Activated CD4-positive, alpha-beta T cell treated with anti-CD3 and anti-CD28 coated beads for 36 hours (primary cell): ENCODE data around the gene TMEM89. TPM values are rescaled to one million over a fixed set of nuclear protein-coding genes. Genes with fewer than 3 reads are reported as not detected.

Experiments
- ATAC-seq: fragments of 200-7000 bp; cut with Tn5 transposase; one replicate; pipeline ENCODE4 v1.10.0; 2021; ENCODE audit warnings: mild to moderate bottlenecking, moderate library complexity
- CTCF ChIA-PET: fragments of 350-600 bp; sonication (Branson Sonifier 250); formaldehyde crosslinking; loops from one replicate; lab custom pipeline; 2021; ENCODE audit warnings: antibody characterized with exemption; lab: Charles Lee
- POLR2A ChIA-PET: fragments of 350-600 bp; sonication (Branson Sonifier 250); formaldehyde crosslinking; loops from one replicate; lab custom pipeline; 2021; ENCODE audit warnings: antibody characterized with exemption, inconsistent platforms; lab: Charles Lee
- DNase-seq: peaks from one replicate; pipeline ENCODE4 v3.0.0-alpha.2; 2020
- H3K27ac Mint-ChIP-seq: one replicate; pipeline ENCODE4 v1.8.0; 2021; ENCODE audit warnings: mixed read lengths
- H3K27me3 Mint-ChIP-seq: one replicate; pipeline ENCODE4 v1.8.0; 2021; ENCODE audit warnings: mixed read lengths
- H3K36me3 Mint-ChIP-seq: one replicate; pipeline ENCODE4 v1.8.0; 2021; ENCODE audit warnings: low read depth, mixed read lengths
- H3K4me1 Mint-ChIP-seq: one replicate; pipeline ENCODE4 v1.8.0; 2021; ENCODE audit warnings: mixed read lengths
- H3K4me3 Mint-ChIP-seq: one replicate; pipeline ENCODE4 v1.8.0; 2021; ENCODE audit warnings: mild to moderate bottlenecking, moderate library complexity, mixed read lengths
- H3K9me3 Mint-ChIP-seq: one replicate; pipeline ENCODE4 v1.8.0; 2021; ENCODE audit warnings: low read depth, mixed read lengths
- intact Hi-C, 2 experiments: fragments of 100-400 bp; cut with DNase I in 1 of 2; cut with micrococcal nuclease in 1 of 2; formaldehyde crosslinking; loops; one replicate each; pipeline versions ENCODE4 v1.14.2 to v1.15.1; 2022 to 2024; cut with DNase I, micrococcal nuclease
- total RNA-seq, 2 experiments: library from RNA; stranded (reverse); gene quantifications; one replicate each; pipeline ENCODE4 v1.2.3, GENCODE V29; 2021

The TMEM89 gene
- total RNA-seq, 2 experiments from 2014 or later: 0.30 TPM; not detected in 1

DNA sequence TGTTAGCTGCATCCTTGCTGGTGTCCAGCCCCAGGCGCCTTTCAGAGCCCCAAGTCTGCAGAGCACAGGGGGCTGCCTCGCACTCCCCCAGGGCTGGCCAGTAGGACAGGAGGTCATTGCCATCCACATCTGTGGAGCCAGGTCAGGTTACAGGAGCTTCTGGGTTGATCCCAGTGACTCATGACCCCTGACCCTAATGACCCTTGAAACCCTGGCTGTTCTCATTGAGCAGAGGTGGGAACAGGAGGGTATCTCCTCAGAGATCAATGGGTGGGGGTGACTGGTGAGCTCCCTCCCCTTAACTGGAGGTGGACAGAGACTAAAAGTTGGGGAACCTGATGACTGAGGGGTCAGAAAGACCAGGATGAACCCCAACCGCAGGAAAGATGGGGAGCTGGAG, 19.8 kb upstream of the TMEM89 start:
- Mint-ChIP-seq H3K9me3 (no peaks in the 10 kb centered on the region), H3K27me3 (no peaks in the 10 kb centered on the region), H3K36me3 (peaks cover 4% of the 10 kb centered on the region), H3K4me3 (no peak overlapping the region), H3K4me1 (no peaks in the 10 kb centered on the region), H3K27ac (no peak overlapping the region)
- no peak for ATAC-seq
- intact Hi-C loops: no loop called here
- CTCF ChIA-PET: interaction anchor here (0.8 kb wide), 1 partner anchor 85 kb away, joined by 3 read pairs; the partner anchor contains the start of gene PFKFB4
- POLR2A ChIA-PET: no interaction called here
- DNase-seq: no peak

DNA sequence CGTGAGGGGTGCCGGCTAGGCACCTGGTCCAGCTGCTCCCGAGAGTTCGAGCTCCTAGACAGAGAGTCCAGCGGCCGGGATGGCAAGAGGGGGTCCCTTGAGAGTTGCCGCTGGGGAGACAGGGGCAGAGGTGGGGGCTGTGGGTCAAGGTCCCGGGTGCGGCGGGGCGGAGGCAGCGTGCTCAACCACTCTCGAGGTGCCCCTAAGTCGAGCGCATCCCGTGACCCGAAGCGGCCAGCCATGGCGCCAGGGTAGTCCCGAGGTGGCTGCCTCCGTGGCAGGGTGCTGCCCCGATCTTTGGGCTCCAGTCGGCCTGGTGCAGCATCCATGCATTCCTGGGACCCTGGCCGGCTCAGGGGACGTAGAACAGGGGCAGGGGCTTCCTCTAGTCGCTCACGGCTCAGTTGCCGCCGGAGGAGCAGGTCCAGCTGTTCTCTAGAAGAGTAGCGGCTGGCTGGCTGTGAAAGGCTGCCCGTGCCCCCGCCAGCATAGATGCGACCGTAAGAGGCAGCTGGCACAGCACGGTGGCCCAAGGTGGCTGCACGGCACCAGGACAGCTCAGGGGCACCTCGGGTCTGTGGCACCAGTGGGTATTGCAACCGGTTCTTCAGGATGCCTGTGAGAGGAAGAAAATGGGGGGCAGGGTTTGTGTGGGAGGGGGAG, 18.5 kb upstream of the TMEM89 start:
- ChIA-PET POLR2A (no interaction called here), CTCF (interaction anchor here (1.8 kb wide), 1 partner anchor 239 kb away, joined by 6 read pairs; no protein-coding TSS in a partner anchor)
- Mint-ChIP-seq H3K4me1 (peaks cover 3% of the 10 kb centered on the region), H3K27me3 (no peaks in the 10 kb centered on the region), H3K36me3 (peaks cover 4% of the 10 kb centered on the region), H3K9me3 (no peaks in the 10 kb centered on the region), H3K27ac (no peak overlapping the region), H3K4me3 (no peak overlapping the region)
- DNase-seq: no peak
- ATAC-seq: no peak
- intact Hi-C loops: no loop called here

DNA sequence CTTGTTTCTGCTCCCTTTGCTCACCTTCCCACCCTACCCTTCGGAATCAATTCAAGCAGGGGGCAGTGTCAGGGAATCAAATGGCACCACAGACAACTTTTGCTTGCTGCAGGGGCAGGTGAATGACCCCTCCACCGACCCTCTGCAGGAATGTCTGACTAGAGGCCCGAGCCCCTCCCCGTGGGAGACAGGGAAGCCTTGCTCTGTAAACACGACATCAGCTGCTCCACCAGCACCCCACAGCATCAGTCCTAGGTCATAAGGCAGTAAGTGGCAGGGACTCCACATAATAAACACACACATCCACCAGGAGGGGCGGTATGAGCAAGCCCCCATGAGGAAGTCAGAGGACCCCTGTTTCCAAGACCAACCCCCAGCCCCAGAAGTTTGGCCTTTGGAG, 15.7 kb upstream of the TMEM89 start:
- DNase-seq (no peak), ATAC-seq (no peak)
- intact Hi-C loops: no loop called here
- POLR2A ChIA-PET: no interaction called here
- peak overlapping the region; percentile 7 for H3K4me3 Mint-ChIP-seq
- CTCF ChIA-PET: no interaction called here
- peaks cover 13% of the 10 kb centered on the region for H3K4me1 Mint-ChIP-seq
- no peaks in the 10 kb centered on the region for H3K27me3 Mint-ChIP-seq
- peaks cover 8% of the 10 kb centered on the region for H3K36me3 Mint-ChIP-seq
- no peak overlapping the region for H3K27ac Mint-ChIP-seq
- H3K9me3 Mint-ChIP-seq: no peaks in the 10 kb centered on the region

DNA sequence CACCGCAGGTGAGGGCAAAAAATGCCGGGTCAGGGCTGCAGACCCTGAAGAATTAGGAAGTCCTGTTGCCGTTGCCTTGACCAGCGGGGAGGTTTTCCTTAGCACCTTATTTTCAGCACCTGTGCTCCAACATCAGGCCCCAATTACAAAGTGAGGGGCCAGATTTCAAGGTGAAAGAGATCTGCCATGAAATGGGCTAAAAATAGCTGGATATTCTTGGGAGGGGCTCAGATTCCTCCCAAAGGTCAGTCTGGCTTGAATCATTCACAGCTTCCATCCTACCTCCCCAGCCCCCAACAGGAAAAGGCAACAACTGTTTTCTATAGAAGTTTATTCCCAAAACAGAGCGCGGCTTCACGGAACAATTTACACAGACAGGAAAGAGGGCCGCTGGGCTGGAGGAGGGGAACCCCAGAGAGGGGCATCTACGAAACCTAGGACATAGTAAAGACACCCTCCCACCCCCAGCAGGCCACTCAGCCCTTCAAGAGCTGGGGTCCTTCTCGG, 14.6 kb upstream of the TMEM89 start:
- ChIA-PET CTCF (interaction anchor here (0.8 to 3.0 kb wide), 19 partner anchors 9 to 236 kb away, joined by 3 to 20 read pairs (median 5); partner anchors contain the start of genes PFKFB4 and UQCRC1), POLR2A (interaction anchor here (0.8 to 1.2 kb wide), 4 partner anchors 26 to 704 kb away, joined by 3 to 5 read pairs (median 4); partner anchors contain the start of genes CCDC51, TMA7, UQCRC1 and USP4)
- Mint-ChIP-seq H3K4me1 (peaks cover 13% of the 10 kb centered on the region), H3K27me3 (no peaks in the 10 kb centered on the region), H3K27ac (peak overlapping the region; percentile 37), H3K36me3 (peaks cover 10% of the 10 kb centered on the region), H3K4me3 (peak overlapping the region; percentile 84), H3K9me3 (no peaks in the 10 kb centered on the region)
- DNase-seq: no peak
- intact Hi-C loops: no loop called here
- no peak for ATAC-seq

DNA sequence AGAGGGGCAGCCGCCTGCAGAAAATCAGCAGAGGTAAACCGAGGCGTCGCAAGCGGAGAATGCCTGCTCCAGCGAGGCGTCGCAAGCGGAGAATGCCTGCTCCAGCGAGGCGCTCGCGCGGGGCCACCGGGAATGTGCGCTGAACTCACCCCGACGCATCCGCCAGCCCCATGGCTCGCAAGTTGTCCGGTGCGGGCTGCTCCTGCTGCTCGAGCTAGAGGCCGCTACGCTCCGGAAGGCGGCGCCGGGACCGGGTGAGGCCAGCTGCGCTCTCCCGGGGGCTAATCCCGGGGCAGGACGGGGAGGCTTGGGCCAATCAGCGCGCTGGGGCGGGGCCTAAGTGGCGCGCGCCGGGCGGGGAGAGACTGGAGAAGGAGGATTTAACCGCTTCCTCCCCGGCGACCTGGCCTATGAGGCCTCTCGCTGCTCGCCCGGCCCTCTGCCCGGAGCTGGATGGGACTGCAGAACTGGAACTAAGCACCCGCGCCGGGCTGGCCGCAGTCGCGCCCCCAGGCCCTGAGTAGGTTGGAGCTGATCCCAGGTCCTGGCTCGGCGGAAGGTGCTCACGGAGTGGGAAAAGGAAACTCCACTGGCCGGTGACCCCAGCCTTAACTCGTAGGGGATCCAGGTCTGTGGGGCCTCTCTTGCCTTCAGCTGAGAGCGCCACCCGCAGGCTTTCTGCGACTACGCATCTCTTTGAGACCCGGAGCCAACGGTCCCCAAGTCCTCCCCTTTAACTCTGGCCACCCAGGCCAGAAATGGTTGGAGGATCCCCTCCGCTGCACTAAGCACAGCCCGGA, 13.9 kb upstream of the TMEM89 start, which contains the start of gene SLC26A6:
Gene SLC26A6 (minus strand): TSS at position 240 of the 800 bp plus-strand sequence. CDS start 68 bp downstream, at position 172.
- no peaks in the 10 kb centered on the region for H3K9me3 Mint-ChIP-seq
- intact Hi-C loops: loop anchor here (1.0 to 2.0 kb wide), 14 partner anchors 21 to 459 kb away; partner anchors contain the start of genes UQCRC1 (in 2 of the 2), CCDC51 (in 1 of the 2), CDC25A (in 1 of the 2) and IP6K2 (in 1 of the 2)
- peak within 1 kb of the TSS; percentile 76 for H3K27ac Mint-ChIP-seq
- H3K27me3 Mint-ChIP-seq: no peaks in the 10 kb centered on the region
- peaks cover 10% of the 10 kb centered on the region for H3K36me3 Mint-ChIP-seq
- ATAC-seq: peak; percentile 97
- peaks cover 13% of the 10 kb centered on the region for H3K4me1 Mint-ChIP-seq
- peak; percentile 97 for DNase-seq
- ChIA-PET POLR2A (interaction anchor here (0.8 to 1.2 kb wide), 5 partner anchors 23 to 705 kb away, joined by 3 to 5 read pairs (median 3); partner anchors contain the start of genes CCDC51, TMA7, UQCRC1 and USP4), CTCF (interaction anchor here (0.6 to 3.0 kb wide), 26 partner anchors 10 to 1963 kb away, joined by 3 to 20 read pairs (median 4); partner anchors contain the start of genes PFKFB4 and UQCRC1)
- H3K4me3 Mint-ChIP-seq: peak within 1 kb of the TSS; percentile 84

DNA sequence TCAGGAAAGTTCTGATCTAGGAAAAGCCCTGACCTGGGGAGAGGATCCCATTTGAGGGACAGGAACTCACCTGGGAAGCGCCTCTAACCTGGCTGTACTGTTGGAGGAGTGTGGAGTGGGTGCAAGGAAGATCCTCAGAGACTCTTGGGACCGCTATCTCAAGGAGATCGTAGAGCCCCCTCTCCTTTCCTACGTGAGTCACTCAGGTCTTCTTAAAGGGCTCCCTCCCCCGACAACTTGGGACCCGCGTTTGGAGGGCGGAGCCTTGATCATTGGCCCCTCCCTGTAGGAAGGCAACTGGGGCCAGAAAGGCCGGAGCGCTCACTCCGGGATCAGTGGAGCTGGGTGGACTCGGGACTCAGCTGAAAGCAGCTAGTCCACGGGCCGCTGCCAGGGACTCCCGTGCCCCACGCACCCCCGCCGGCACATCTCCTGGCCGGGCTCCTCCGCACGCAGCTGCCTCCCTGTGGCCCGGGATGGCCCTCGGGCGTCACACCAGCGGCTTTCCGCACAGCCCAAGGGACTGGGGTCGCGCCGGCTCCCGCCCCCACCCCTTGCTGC, 13.2 kb upstream of the TMEM89 start:
- Mint-ChIP-seq H3K36me3 (peaks cover 10% of the 10 kb centered on the region), H3K27me3 (no peaks in the 10 kb centered on the region), H3K27ac (no peak overlapping the region), H3K4me1 (peaks cover 13% of the 10 kb centered on the region), H3K4me3 (peak overlapping the region; percentile 84), H3K9me3 (no peaks in the 10 kb centered on the region)
- POLR2A ChIA-PET: interaction anchor here (1.1 to 1.2 kb wide), 4 partner anchors 22 to 705 kb away, joined by 3 to 5 read pairs (median 4); partner anchors contain the start of genes CCDC51, TMA7, UQCRC1 and USP4
- peak; percentile 14 for ATAC-seq
- intact Hi-C loops: loop anchor here (1.0 to 2.0 kb wide), 14 partner anchors 20 to 460 kb away; partner anchors contain the start of genes UQCRC1 (in 2 of the 2), CCDC51 (in 1 of the 2), CDC25A (in 1 of the 2) and IP6K2 (in 1 of the 2)
- CTCF ChIA-PET: interaction anchor here (0.6 to 3.0 kb wide), 19 partner anchors 9 to 375 kb away, joined by 3 to 20 read pairs (median 5); partner anchors contain the start of genes PFKFB4 and UQCRC1
- peak; percentile 68 for DNase-seq

DNA sequence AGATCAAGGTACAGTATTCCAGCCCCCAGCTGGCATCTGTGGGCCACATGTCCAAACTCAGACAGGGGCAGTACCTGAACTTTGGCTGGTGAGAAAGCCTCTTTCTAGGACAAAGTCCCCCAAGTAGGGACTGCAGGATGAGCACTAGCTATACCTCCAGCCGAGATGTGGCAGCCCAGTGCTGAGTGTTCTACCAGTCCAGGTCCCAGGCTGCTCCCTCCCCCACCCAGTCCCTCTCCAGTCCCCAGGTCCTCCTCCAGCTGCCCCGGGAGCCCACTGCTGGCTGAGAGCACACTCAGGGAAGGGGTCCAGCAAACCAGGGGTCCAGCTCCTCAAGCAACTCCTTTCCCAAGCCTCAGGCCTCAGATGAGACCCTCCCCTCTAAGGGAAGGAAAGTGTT, 12.2 kb upstream of the TMEM89 start:
- Mint-ChIP-seq H3K36me3 (peaks cover 12% of the 10 kb centered on the region), H3K27ac (no peak overlapping the region), H3K4me1 (peaks cover 13% of the 10 kb centered on the region), H3K27me3 (no peaks in the 10 kb centered on the region), H3K4me3 (peak overlapping the region; percentile 84), H3K9me3 (no peaks in the 10 kb centered on the region)
- DNase-seq (no peak), ATAC-seq (no peak)
- POLR2A ChIA-PET: interaction anchor here (0.7 kb wide), 1 partner anchor 460 kb away, joined by 3 read pairs; the partner anchor contains the start of gene QRICH1
- intact Hi-C loops: loop anchor here in 1 of 2 experiments (2.0 kb wide), 1 partner anchor 23 kb away; no protein-coding TSS in a partner anchor
- CTCF ChIA-PET: interaction anchor here (0.6 to 3.0 kb wide), 7 partner anchors 20 to 233 kb away, joined by 3 to 20 read pairs (median 10); partner anchors contain the start of genes PFKFB4 and UQCRC1

DNA sequence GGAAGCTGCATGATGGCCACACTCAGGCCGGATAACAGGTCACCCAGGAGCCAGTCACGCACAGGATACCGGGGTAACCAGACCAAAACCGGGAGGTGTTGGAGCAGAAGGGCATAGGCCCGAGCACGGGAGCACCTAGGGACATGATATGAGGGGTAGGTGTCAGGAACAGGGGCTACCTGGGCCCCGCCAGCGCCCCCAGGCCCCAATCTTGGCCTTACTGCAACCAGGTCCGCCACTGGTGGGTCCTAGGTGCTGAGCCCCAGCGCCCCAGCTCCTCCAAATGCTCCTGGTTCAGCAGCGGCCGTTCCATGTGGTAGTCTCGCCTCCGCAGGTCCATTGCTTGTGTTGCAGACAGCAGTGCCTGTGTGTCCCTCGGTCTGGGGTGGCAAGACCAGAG, 11.7 kb upstream of the TMEM89 start:
- POLR2A ChIA-PET: no interaction called here

DNA sequence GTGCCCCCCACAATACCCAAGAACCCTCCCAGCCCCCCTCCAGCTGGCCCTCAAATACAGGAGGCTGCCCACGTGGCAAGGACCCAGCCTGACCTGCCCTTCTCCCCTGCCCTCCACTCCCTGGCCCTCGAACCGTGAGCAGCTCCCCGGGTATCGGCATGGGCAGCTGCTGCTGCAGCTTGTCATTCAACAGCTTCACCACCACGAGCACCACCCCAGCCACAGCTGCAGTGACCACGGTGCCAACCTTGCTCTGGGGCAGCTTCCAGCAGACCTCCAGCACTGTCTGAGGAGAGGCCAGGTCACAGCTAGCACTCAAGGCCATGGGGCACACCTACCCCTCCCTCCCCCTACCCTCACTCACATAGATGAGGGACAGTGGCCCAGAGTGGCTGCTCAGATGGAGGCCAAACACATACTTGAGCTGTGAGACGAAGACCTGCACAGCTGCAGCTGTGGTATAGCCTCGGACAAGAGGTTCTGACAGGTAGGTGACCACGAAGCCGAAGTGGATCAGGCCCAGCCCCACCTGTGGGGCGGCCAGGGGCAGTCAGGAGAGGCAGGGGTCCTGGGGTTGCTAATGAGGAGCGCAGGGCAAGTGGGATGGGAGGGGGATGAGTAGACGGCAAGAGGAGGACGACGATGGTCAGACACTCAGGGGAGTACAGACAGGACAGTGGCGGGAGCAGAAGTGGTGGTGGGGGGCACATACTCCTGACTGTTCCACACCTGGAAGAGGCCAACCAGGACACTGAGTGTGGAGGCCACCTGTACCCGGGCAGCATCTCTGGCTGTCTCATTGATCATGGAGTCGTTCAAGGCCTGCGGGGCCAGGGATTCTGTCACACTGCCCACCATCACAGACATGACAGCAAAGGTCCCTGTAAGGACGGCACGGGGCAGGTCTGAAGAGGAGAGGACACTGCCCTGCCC, 10.2 kb upstream of the TMEM89 start:
- Mint-ChIP-seq H3K36me3 (peaks cover 23% of the 10 kb centered on the region), H3K9me3 (no peaks in the 10 kb centered on the region), H3K4me3 (no peak overlapping the region), H3K27ac (no peak overlapping the region), H3K4me1 (peaks cover 13% of the 10 kb centered on the region), H3K27me3 (no peaks in the 10 kb centered on the region)
- ChIA-PET POLR2A (interaction anchor here (0.5 kb wide), 1 partner anchor 13 kb away, joined by 4 read pairs; no protein-coding TSS in a partner anchor), CTCF (interaction anchor here (0.6 to 0.7 kb wide), 2 partner anchors 22 to 303 kb away, joined by 3 to 4 read pairs; no protein-coding TSS in a partner anchor)
- ATAC-seq: no peak
- intact Hi-C loops: no loop called here
- DNase-seq: no peak

More for the DNA sequence above, 11.7 kb upstream of the TMEM89 start:
- ATAC-seq (no peak), DNase-seq (no peak)
- Mint-ChIP-seq H3K9me3 (no peaks in the 10 kb centered on the region), H3K4me1 (peaks cover 13% of the 10 kb centered on the region), H3K4me3 (peak overlapping the region; percentile 12), H3K27ac (no peak overlapping the region), H3K36me3 (peaks cover 12% of the 10 kb centered on the region), H3K27me3 (no peaks in the 10 kb centered on the region)
- intact Hi-C loops: no loop called here
- CTCF ChIA-PET: interaction anchor here (1.1 to 3.0 kb wide), 3 partner anchors 20 to 50 kb away, joined by 3 to 20 read pairs (median 4); no protein-coding TSS in a partner anchor
